K562 (cell line): ENCODE measurements around the gene NCBP2. TPM values are rescaled to one million over a fixed set of nuclear protein-coding genes. Genes with fewer than 3 reads are reported as not detected.

ENCODE experiments used
- CTCFL ChIP-seq: IDR thresholded peaks from 2 replicates; pipeline ENCODE4 v1.6.1; 2011; ENCODE audit warnings: borderline replicate concordance, low read depth, mild to moderate bottlenecking, moderate library complexity, low read length; ENCODE audit not compliant: insufficient read depth, poor library complexity, severe bottlenecking
- EHMT2 ChIP-seq: fragments of 450-650 bp; IDR thresholded peaks from 2 replicates; pipeline ENCODE4 v1.6.1; 2018; ENCODE audit warnings: antibody characterized with exemption
- GABPA ChIP-seq: fragments of 200-800 bp; sonication (Bioruptor generic); conservative IDR thresholded peaks from 2 replicates; pipeline ENCODE4 v1.6.1; 2016; ENCODE audit warnings: low read depth, missing genetic modification characterization, missing compliant biosample characterization
- GTF3C2 ChIP-seq: IDR thresholded peaks from 3 replicates; pipeline ENCODE4 v1.6.1; 2011; ENCODE audit warnings: borderline replicate concordance, mild to moderate bottlenecking, moderate library complexity; ENCODE audit not compliant: insufficient read length; ENCODE audit errors: extremely low read depth
- KAT8 ChIP-seq: fragments of 450-650 bp; IDR thresholded peaks from 2 replicates; pipeline ENCODE4 v1.6.1; 2016; ENCODE audit warnings: low read depth, mild to moderate bottlenecking
- KLF13 ChIP-seq: fragments of 450-650 bp; IDR thresholded peaks from 2 replicates; pipeline ENCODE4 v1.6.1; 2016; ENCODE audit warnings: missing genetic modification characterization, low read depth, mild to moderate bottlenecking, missing compliant biosample characterization, moderate library complexity, borderline replicate concordance
- PRMT5 ChIP-seq: sonication (generic); formaldehyde crosslinking; IDR thresholded peaks from 2 replicates; pipeline ENCODE4 v1.5.0; 2020; ENCODE audit warnings: missing genetic modification reagents
- SIRT6 ChIP-seq: IDR thresholded peaks from one replicate; pipeline ENCODE4 v1.6.1; 2012; ENCODE audit warnings: low read depth, mild to moderate bottlenecking, control low read depth, inconsistent platforms, low read length, moderate library complexity
- TCF15 ChIP-seq: fragments of 250-450 bp; sonication (Bioruptor Pico); IDR thresholded peaks from 2 replicates; pipeline ENCODE4 v1.8.0; 2022; ENCODE audit warnings: moderate library complexity, mild to moderate bottlenecking, inconsistent platforms
- ZBTB2 ChIP-seq: fragments of 450-650 bp; IDR thresholded peaks from 2 replicates; pipeline ENCODE4 v1.6.1; 2016; ENCODE audit warnings: antibody characterized with exemption
- ZBTB33 ChIP-seq: sonication (generic); formaldehyde crosslinking; IDR thresholded peaks from 2 replicates; pipeline ENCODE4 v1.8.1; 2023; ENCODE audit warnings: mild to moderate bottlenecking, missing genetic modification reagents
- ZNF24 ChIP-seq: fragments of 450-650 bp; IDR thresholded peaks from 2 replicates; pipeline ENCODE4 v1.6.1; 2016
- ZNF280A ChIP-seq: fragments of 450-650 bp; IDR thresholded peaks from 2 replicates; pipeline ENCODE4 v1.6.1; 2018; ENCODE audit warnings: mild to moderate bottlenecking, low read depth; ENCODE audit not compliant: partially characterized antibody
- ZNF766 ChIP-seq: fragments of 200-800 bp; sonication (Bioruptor generic); conservative IDR thresholded peaks from 2 replicates; pipeline ENCODE4 v1.6.1; 2016; ENCODE audit warnings: missing genetic modification characterization, missing compliant biosample characterization
- ZNF785 ChIP-seq: fragments of 250-450 bp; sonication (Bioruptor Pico); IDR thresholded peaks from 2 replicates; pipeline ENCODE4 v1.4.0; 2020; ENCODE audit warnings: mild to moderate bottlenecking
- polyA plus RNA-seq, 8 experiments: library from polyadenylated mRNA; depleted of rRNA in 4 of 8; stranded (reverse) in 5 of 8; unstranded in 3 of 8; fragments of >200 nt; fragmentation: Nextera tagmentation in 2 of 8; fragmentation: Illumina TruSeq in 1 of 8; extraction: Ambion mirVana in 2 of 8; extraction: Trizol in 1 of 8; gene quantifications; 2 replicates each; pipeline versions ENCODE4 v1.2.1 to v1.2.3, GENCODE V29; 2011 to 2014; ENCODE audit warnings: inconsistent platforms in 1 of 8, missing spikeins in 1 of 8
- total RNA-seq, 7 experiments: library from RNA; depleted of rRNA in 6 of 7; stranded (reverse); fragments of >200 nt in 6 of 7; fragmentation: Illumina TruSeq in 2 of 7; extraction: Trizol in 2 of 7; gene quantifications; 2 replicates each; pipeline versions ENCODE4 v1.2.1 to v1.2.3, GENCODE V29; 2011 to 2021; ENCODE audit warnings: low replicate concordance in 1 of 7

Gene NCBP2
- total and polyA plus RNA-seq, 9 of the 15 experiments (the other 6 are each of a cell fraction or from before 2014, with no cell fraction given) = 56.4 to 102 (median 82.3) TPM

- TF ChIP-seq ZBTB33 (CRISPR knock-in tag) (peak; percentile 63), SIRT6 (no peak), GTF3C2 (no peak), EHMT2 (no peak), KLF13 (tag) (no peak), ZNF24 (peak; percentile 37), ZNF785 (no peak), TCF15 (CRISPR knock-in tag) (no peak), CTCFL (peak; percentile 91), ZNF766 (CRISPR knock-in tag) (no peak), KAT8 (no peak), PRMT5 (CRISPR knock-in tag) (no peak), ZBTB2 (no peak), GABPA (tag) (no peak), ZNF280A (no peak)
These were observed 27.6 kb upstream of the NCBP2 start (continued) for GRCh38 chr3:196969660-196970546.
